Astrocyte (in vitro differentiated cells and primary cell): ENCODE measurements around the gene KLHL8. TPM values are rescaled to one million over a fixed set of nuclear protein-coding genes. Genes with fewer than 3 reads are reported as not detected.

Experiments
- DNase-seq: peaks from one replicate; pipeline ENCODE4 v3.0.0-alpha.2; 2010; ENCODE audit warnings: low read depth
- FAIRE-seq: peaks from 2 replicates; lab custom pipeline; 2011; peaks lifted over from hg19 to GRCh38; lab: Jason Lieb, UNC
- H2AFZ ChIP-seq: 2 replicates; pipeline ENCODE4 v1.6.0; 2012; ENCODE audit warnings: low read depth, low read length, inconsistent platforms
- H3K27ac ChIP-seq: 2 replicates; pipeline ENCODE4 v1.5.1; 2011; ENCODE audit warnings: low read depth, low read length, inconsistent platforms
- H3K27me3 ChIP-seq: 2 replicates; pipeline ENCODE4 v1.6.0; 2011; ENCODE audit warnings: low read length, inconsistent platforms; ENCODE audit not compliant: insufficient read depth
- H3K36me3 ChIP-seq: 2 replicates; pipeline ENCODE4 v1.5.1; 2011; ENCODE audit warnings: low read length, inconsistent platforms; ENCODE audit not compliant: insufficient read depth
- H3K4me1 ChIP-seq: 2 replicates; pipeline ENCODE4 v1.5.1; 2011; ENCODE audit warnings: low read length, inconsistent platforms; ENCODE audit not compliant: insufficient read depth
- H3K4me2 ChIP-seq: 2 replicates; pipeline ENCODE4 v1.6.0; 2012; ENCODE audit warnings: low read length, inconsistent platforms
- H3K4me3 ChIP-seq: 2 replicates; pipeline ENCODE4 v1.5.1; 2011; ENCODE audit warnings: low read depth, mild to moderate bottlenecking, low read length, inconsistent platforms; ENCODE audit not compliant: insufficient read depth
- H3K79me2 ChIP-seq: 2 replicates; pipeline ENCODE4 v1.6.0; 2012; ENCODE audit warnings: mild to moderate bottlenecking, low read length, inconsistent platforms; ENCODE audit not compliant: insufficient read depth
- H3K9ac ChIP-seq: 2 replicates; pipeline ENCODE4 v1.6.0; 2012; ENCODE audit warnings: mild to moderate bottlenecking, low read length, inconsistent platforms
- H3K9me3 ChIP-seq: 2 replicates; pipeline ENCODE4 v1.5.1; 2012; ENCODE audit warnings: low read depth, mild to moderate bottlenecking, low read length, inconsistent platforms; ENCODE audit not compliant: insufficient read depth
- H4K20me1 ChIP-seq: 2 replicates; pipeline ENCODE4 v1.6.0; 2012; ENCODE audit warnings: low read length, inconsistent platforms; ENCODE audit not compliant: insufficient read depth
- H3K27ac Mint-ChIP-seq: one replicate; pipeline ENCODE4 v1.8.0; 2021; ENCODE audit warnings: mild to moderate bottlenecking, mixed read lengths; ENCODE audit not compliant: unreplicated experiment
- H3K27me3 Mint-ChIP-seq: one replicate; pipeline ENCODE4 v1.8.0; 2021; ENCODE audit warnings: low read depth, mixed read lengths; ENCODE audit not compliant: unreplicated experiment
- H3K36me3 Mint-ChIP-seq: one replicate; pipeline ENCODE4 v1.8.0; 2021; ENCODE audit warnings: low read depth, mixed read lengths; ENCODE audit not compliant: unreplicated experiment
- H3K4me1 Mint-ChIP-seq: one replicate; pipeline ENCODE4 v1.8.0; 2021; ENCODE audit warnings: low read depth, mixed read lengths; ENCODE audit not compliant: unreplicated experiment
- H3K4me3 Mint-ChIP-seq: one replicate; pipeline ENCODE4 v1.8.0; 2021; ENCODE audit warnings: mild to moderate bottlenecking, moderate library complexity, mixed read lengths; ENCODE audit not compliant: unreplicated experiment
- H3K9me3 Mint-ChIP-seq: one replicate; pipeline ENCODE4 v1.8.0; 2021; ENCODE audit warnings: mild to moderate bottlenecking, mixed read lengths; ENCODE audit not compliant: unreplicated experiment
- EZH2 ChIP-seq: IDR thresholded peaks from 2 replicates; pipeline ENCODE4 v1.6.1; 2012; ENCODE audit warnings: mild to moderate bottlenecking, low read length, inconsistent platforms; ENCODE audit not compliant: insufficient read depth
- total RNA-seq: library from RNA; stranded (reverse); gene quantifications from 2 replicates; pipeline ENCODE4 v1.2.1, GENCODE V29; 2021
- TF ChIP-seq, protein P1 (sequence below): IDR thresholded peaks from 2 replicates; pipeline ENCODE4 v1.5.1; 2011; ENCODE audit warnings: low read depth, mild to moderate bottlenecking, inconsistent platforms, low read length, moderate library complexity; ENCODE audit not compliant: insufficient read depth

KLHL8 gene
- total RNA-seq, 1 donor from 2014 or later, result 11.8 TPM

- Mint-ChIP-seq H3K27ac (no peak overlapping the region), H3K9me3 (peaks cover 8% of the 10 kb centered on the region), H3K27me3 (no peaks in the 10 kb centered on the region), H3K36me3 (no peaks in the 10 kb centered on the region), H3K4me1 (no peaks in the 10 kb centered on the region), H3K4me3 (no peak overlapping the region)
- FAIRE-seq (no peak), DNase-seq (no peak)
- Histone ChIP-seq H3K27ac (no peak overlapping the region), H3K27me3 (no peaks in the 10 kb centered on the region), H3K9me3 (no peaks in the 10 kb centered on the region), H3K4me2 (no peak overlapping the region), H3K79me2 (no peaks in the 10 kb centered on the region), H3K36me3 (no peaks in the 10 kb centered on the region), H3K4me3 (no peak overlapping the region), H3K4me1 (no peaks in the 10 kb centered on the region), H3K9ac (no peak overlapping the region), H2AFZ (no peak overlapping the region), H4K20me1 (no peaks in the 10 kb centered on the region)
- TF ChIP-seq, protein P1, sequence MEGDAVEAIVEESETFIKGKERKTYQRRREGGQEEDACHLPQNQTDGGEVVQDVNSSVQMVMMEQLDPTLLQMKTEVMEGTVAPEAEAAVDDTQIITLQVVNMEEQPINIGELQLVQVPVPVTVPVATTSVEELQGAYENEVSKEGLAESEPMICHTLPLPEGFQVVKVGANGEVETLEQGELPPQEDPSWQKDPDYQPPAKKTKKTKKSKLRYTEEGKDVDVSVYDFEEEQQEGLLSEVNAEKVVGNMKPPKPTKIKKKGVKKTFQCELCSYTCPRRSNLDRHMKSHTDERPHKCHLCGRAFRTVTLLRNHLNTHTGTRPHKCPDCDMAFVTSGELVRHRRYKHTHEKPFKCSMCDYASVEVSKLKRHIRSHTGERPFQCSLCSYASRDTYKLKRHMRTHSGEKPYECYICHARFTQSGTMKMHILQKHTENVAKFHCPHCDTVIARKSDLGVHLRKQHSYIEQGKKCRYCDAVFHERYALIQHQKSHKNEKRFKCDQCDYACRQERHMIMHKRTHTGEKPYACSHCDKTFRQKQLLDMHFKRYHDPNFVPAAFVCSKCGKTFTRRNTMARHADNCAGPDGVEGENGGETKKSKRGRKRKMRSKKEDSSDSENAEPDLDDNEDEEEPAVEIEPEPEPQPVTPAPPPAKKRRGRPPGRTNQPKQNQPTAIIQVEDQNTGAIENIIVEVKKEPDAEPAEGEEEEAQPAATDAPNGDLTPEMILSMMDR, result no peak
- TF ChIP-seq EZH2, result no peak
These were observed 30.7 kb upstream of the KLHL8 start for GRCh38 chr4:87251106-87251505.

DNA sequence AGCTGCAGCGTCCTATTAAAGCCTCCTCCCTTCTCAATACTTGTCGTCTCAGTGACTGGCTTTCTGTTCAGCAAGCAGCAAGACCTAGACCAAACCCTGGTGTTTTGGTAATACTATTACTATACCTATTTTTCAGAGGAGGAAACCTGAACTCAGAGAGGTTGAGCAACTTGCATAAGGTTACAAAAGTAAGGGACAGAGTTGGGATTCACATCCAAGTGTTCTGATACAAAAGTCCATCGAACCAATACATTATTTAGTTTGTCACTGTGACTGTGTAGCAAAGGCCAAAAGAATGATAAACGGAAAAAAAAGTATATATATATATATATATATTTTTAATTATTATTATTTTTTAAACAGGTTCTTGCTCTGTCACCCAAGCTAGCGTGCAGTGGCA, 29.9 kb upstream of the KLHL8 start:
- Histone ChIP-seq H3K9me3 (no peaks in the 10 kb centered on the region), H3K4me3 (no peak overlapping the region), H3K4me1 (no peaks in the 10 kb centered on the region), H3K4me2 (no peak overlapping the region), H3K27ac (no peak overlapping the region), H3K36me3 (no peaks in the 10 kb centered on the region), H4K20me1 (no peaks in the 10 kb centered on the region), H3K27me3 (no peaks in the 10 kb centered on the region), H2AFZ (no peak overlapping the region), H3K79me2 (no peaks in the 10 kb centered on the region), H3K9ac (no peak overlapping the region)
- Mint-ChIP-seq H3K9me3 (peaks cover under 1% of the 10 kb centered on the region), H3K4me3 (no peak overlapping the region), H3K27ac (no peak overlapping the region), H3K36me3 (no peaks in the 10 kb centered on the region), H3K27me3 (no peaks in the 10 kb centered on the region), H3K4me1 (no peaks in the 10 kb centered on the region)
- TF ChIP-seq, protein P1, result no peak
- no peak for TF ChIP-seq EZH2
- no peak for FAIRE-seq
- DNase-seq, result no peak

DNA sequence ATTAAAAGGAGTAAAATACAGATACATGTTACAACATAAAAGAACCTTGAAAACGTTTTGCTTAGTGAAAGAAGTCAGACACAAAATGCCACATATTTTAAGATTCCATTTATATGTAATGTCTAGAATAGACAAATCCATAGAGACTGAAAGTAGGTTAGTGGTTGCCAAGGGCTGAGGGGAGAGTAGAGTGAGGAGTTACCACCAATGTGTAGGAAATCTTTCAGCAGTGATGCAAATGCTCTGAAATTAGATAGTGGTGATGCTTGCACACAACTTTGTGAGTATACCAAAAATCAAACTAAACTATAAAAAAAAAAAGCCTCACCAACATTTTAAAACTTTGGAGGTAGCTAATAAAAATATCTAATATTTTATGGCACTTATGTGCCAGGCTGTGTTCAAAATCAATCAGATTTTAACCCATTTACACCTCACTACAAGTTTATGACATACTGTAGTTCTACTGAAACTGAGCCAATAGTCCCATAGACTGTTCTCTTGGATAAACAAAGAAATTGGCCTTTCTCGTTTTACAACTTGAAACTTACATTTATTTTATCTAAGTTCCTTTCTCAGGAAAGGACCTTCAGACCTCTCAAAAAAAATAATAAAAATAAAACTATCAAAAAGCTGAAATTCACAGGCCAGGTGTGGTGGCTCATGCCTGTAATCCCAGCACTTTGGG, 29.1 kb upstream of the KLHL8 start:
- FAIRE-seq, result no peak
- no peaks in the 10 kb centered on the region for H3K9me3 ChIP-seq
- no peak overlapping the region for H3K4me2 ChIP-seq
- Mint-ChIP-seq H3K27me3 (no peaks in the 10 kb centered on the region), H3K4me3 (no peak overlapping the region), H3K36me3 (no peaks in the 10 kb centered on the region), H3K9me3 (peaks cover under 1% of the 10 kb centered on the region), H3K27ac (no peak overlapping the region), H3K4me1 (no peaks in the 10 kb centered on the region)
- no peak overlapping the region for H3K9ac ChIP-seq
- no peaks in the 10 kb centered on the region for H4K20me1 ChIP-seq
- H3K27ac ChIP-seq, result no peak overlapping the region
- no peak overlapping the region for H2AFZ ChIP-seq
- H3K79me2 ChIP-seq, result no peaks in the 10 kb centered on the region
- no peak overlapping the region for H3K4me3 ChIP-seq
- H3K27me3 ChIP-seq, result no peaks in the 10 kb centered on the region
- no peaks in the 10 kb centered on the region for H3K4me1 ChIP-seq
- H3K36me3 ChIP-seq, result no peaks in the 10 kb centered on the region
- DNase-seq, result no peak
- TF ChIP-seq, protein P1, result no peak
- no peak for TF ChIP-seq EZH2
